22Rv1 (cell line): ENCODE data around the gene HSP90AB1.

Experiments
- ZFX ChIP-seq: fragments of 450-650 bp; IDR thresholded peaks from 2 replicates; pipeline ENCODE4 v1.6.1; 2017; ENCODE audit warnings: antibody characterized with exemption, borderline replicate concordance
- TF ChIP-seq, protein P1 (sequence below): fragments of 450-650 bp; IDR thresholded peaks from 2 replicates; pipeline ENCODE4 v1.5.1; 2017; ENCODE audit warnings: mild to moderate bottlenecking

GRCh38 chr6:44256775-44257024 is 9.8 kb downstream of the HSP90AB1 start:
- TF ChIP-seq, protein P1, sequence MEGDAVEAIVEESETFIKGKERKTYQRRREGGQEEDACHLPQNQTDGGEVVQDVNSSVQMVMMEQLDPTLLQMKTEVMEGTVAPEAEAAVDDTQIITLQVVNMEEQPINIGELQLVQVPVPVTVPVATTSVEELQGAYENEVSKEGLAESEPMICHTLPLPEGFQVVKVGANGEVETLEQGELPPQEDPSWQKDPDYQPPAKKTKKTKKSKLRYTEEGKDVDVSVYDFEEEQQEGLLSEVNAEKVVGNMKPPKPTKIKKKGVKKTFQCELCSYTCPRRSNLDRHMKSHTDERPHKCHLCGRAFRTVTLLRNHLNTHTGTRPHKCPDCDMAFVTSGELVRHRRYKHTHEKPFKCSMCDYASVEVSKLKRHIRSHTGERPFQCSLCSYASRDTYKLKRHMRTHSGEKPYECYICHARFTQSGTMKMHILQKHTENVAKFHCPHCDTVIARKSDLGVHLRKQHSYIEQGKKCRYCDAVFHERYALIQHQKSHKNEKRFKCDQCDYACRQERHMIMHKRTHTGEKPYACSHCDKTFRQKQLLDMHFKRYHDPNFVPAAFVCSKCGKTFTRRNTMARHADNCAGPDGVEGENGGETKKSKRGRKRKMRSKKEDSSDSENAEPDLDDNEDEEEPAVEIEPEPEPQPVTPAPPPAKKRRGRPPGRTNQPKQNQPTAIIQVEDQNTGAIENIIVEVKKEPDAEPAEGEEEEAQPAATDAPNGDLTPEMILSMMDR, result no peak
- no peak for TF ChIP-seq ZFX
